NCI-H82 treated with DMSO at 0.1 percent for 48 hours (cell line): ENCODE results near the gene INAVA.
"Not testable (repeated sequence)": the region's sequence is repeated elsewhere in the genome, so short reads cannot be mapped to it uniquely, and the experiment has no call there.

Source experiments
- DNase-seq: peaks from one replicate; lab custom pipeline; 2025; ENCODE audit not compliant: unreplicated experiment; lab: John Stamatoyannopoulos, UW

The INAVA gene

GRCh38 chr1:200897259-200897658, 2.6 kb downstream of the INAVA start:
- no peak for DNase-seq

DNA sequence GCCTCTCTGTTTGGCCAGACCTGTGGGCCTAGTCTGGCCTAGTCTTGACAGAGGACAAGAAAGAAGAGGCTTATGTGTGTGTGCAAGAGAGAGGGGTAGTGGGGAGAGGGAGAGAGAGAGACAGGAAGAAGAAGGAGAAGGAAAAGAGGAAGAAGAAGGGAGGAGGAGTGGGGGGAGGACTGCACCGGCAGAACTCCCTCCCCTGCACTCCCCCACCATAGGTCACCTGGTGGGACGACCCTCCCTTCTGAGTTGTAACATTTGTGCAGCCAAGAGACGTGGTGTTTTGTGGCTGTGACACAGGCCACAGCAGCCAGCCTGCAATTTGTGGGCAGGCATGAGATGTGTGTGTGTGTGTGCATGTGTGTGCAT, 4.3 kb downstream of the INAVA start:
- DNase-seq = no peak

DNA sequence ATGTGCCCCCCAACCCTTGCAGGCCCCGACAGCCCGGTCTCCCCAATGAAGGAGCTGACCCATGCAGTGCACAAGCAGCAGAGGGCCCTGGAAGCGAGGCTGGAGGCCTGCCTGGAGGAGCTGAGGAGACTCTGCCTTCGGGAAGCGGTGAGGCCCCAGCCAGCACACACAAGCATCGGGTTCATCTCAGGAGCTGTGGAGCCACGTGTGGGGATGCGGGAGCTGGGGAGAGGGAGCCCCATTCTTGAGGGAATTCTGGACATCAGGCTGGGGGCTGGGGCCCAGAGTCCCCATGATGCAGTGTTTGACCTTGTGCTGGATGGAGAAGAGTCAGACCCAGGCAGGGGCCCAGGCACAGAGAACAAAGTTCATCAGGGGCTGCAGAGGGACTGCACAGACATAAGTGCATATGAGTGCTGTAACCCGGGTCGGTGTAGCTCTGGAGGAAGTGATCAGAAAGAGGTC, 4.8 kb downstream of the INAVA start:
- no peak for DNase-seq

- no peak for DNase-seq
Measured at GRCh38 chr1:200899954-200900867, 5.5 kb downstream of the INAVA start.

DNA sequence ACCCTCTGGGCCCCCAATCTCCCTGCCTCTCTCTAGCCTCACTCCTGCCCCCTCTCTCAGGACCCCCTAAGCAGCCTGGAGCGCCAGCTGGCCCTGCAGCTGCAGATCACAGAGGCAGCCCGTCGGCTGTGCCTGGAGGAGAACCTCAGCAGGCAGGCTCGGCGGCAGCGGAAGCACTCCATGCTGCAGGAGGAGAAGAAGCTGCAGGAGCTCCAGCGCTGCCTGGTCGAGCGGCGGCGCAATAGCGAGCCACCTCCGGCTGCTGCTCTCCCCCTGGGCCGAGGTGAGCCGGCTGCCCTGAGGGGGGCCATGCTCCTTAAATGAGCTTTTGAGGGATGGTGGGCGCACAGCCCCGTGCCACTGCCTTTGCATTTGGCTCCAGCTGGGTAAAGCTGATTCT, 6.2 kb downstream of the INAVA start:
- no peak for DNase-seq

- DNase-seq = no peak
Measured at GRCh38 chr1:200901350-200901749, 6.7 kb downstream of the INAVA start.

DNA sequence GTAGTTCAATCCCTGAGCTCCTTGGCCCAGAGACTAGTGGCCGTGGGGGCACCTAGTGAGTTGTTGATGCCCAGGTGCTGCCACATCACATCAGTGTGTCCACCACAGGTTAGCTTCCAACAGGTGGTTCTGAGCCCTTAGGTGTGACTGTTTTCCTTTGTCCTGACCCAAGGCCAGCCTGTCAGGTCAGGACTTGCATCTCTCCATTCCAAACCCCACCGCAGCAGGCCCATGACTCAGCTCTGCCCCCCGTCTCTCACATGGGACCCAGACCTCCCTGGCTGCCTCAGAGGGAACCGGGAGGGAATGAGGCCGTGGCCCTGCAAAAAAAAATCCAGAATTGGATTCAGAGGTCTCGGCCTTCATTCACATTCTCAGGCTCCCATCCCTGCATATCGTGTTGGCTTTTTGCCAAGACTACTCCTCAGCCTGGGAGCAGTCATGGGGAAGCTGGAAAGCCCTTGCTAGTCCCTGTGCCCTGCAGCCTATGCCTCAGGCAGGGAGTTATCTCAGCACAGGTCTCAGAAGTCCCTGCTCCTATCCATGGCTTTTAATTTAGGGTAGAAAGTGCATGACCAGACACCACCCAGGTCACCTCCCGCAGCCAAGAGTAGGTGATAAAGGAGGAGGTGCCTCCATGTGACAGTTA, 7.2 kb downstream of the INAVA start:
- DNase-seq = no peak

- DNase-seq = no peak
Measured at GRCh38 chr1:200903793-200904192, 9.1 kb downstream of the INAVA start.

DNA sequence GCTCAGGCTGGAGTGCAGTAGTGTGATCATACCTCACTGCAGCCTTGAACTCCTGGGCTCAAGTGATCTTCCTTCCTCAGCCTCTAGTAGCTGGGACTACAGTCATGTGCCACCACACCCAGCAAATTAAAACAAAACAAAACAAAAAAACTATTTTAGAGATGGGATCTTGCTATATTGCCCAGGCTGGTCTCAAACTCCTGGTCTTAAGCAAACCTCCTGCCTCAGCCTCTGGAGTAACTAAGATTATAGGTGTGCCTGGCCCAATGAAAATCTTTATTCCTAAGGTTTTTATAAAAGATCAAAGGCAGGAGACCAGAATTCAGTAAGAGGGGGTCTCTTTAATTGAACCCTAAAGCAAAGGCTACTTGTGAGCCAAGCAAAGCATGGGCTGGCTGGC, 10.1 kb downstream of the INAVA start:
- no peak for DNase-seq

DNA sequence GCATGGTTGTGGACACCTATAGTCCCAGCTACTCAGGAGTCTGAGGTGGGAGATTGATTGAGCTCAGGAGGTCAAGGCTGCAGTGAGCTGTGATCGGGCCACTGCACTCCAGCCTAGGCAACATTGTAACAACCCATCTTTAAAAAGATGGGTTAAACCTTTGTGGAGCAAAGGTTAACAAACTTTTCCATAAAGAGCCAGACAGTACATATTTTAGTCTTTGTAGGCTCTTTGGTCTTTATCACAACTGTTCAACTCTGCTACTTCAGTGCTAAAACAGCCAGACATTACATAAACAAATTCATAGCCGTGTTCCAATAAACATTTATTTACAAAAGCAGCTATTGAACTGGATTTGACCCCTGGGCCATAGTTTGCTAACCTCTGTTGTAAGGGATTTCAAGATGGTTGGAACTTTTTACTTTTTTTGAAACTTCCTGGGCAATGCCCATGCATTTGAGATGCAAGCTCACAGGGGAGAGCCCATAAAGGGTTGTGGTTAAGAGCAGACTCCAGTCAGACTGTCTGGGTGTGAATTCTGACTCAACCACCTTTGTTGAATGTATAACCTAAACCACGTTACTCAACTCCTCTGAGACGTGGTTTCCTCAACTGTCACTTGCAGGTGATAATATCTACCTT, 10.8 kb downstream of the INAVA start:
- DNase-seq = no peak

- DNase-seq = no peak
Measured at GRCh38 chr1:200906491-200906890, 11.8 kb downstream of the INAVA start.

DNA sequence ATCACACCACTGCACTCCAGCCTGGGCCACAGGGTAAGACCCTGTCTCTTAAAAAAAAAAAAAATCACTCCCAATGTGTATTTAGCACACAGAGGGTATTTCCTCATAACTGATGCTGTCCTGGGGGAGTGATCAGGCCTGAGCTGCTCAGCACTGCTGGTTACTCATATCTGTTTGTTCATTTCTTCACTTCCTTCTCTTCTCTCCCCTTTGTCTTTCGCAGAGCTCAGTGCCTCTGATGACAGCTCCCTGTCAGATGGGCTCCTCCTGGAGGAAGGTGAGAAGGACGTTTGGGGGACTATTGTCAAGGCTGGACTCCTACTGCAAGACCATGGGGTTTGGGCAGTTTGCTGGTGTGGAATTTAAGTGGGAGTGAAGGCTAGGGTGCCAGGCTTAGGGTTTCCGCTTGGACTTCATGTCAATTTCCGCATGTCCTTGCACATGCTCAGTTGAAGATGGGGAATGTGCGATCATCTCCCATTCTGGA, 13.0 kb downstream of the INAVA start:
- no peak for DNase-seq

- DNase-seq = no peak
Measured at GRCh38 chr1:200908191-200908868, 13.6 kb downstream of the INAVA start.

DNA sequence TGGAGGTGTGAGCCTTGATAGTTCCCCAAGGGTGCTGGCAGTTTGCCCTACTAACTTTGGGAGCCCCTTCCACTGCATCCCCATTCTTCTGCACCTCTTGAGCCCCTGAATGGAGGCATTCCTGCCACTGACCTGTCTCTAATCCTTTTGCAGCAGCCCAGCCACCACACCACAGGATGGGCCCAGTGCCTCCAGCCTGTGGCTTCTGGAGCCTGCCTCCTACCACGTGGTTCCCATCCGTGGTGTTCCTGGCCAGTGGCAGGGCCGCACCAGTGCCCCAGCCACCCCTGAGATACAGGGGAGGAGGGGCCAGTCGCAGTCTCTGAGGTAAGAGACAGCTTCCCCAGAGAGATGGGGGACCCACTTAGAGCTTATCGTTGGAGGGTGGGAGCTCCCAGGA, 14.4 kb downstream of the INAVA start:
- no peak for DNase-seq

- DNase-seq = no peak
Measured at GRCh38 chr1:200909757-200910239, 15.1 kb downstream of the INAVA start.

GRCh38 chr1:200911361-200911760, 16.7 kb downstream of the INAVA start:
- no peak for DNase-seq

DNA sequence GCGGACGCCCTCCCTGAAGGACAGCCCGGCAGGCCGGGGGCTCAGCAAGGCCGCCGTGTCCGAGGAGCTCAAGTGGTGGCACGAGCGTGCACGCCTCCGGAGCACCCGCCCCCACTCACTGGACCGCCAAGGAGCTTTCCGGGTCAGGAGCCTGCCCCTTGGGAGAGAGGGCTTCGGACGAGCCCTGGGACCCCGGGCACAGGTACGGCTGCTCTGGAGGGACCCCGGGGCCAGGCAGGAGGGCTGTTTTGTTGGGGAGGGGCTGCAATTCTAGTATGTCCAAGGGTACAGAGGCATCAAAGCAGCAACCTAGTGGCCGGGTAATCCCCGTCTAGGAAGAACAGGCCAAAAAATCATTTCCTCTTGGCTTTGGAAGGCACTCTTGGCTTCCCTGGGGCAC, 17.2 kb downstream of the INAVA start:
- DNase-seq = not testable (repeated sequence)

DNA sequence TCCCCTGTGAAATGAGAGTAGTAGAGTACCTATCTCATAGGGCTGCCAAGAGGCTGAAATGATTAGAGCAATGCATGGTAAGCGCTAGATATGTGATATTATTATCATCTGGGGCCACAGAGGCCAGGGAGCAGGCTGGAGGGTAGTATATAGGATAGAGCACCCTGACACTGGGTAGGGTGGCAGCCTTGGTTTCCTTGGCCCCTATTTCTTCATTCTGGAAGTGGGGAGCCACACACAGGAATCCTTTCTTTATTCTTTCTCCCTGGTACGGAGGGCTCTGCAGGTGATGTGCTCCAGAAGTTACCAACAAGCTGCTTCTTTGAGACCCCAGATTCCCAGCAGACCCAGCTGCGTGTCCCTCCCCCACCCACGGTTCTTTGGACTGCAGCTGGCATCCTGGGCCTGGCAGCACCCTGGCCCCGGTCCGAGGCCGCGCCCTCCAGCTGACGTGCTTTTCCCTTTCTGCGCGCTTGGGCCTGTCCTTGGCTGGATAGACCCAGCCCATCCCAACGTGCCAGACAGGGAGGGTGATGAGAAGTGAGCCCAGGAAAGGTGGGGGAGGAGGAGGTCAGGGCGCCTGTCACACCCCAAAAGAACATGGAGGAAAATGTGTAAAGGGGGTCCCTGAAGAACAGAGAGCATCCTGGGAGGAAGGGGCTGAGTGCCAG, 18.2 kb downstream of the INAVA start:
- no peak for DNase-seq

- no peak for DNase-seq
Measured at GRCh38 chr1:200916152-200916551, 21.5 kb downstream of the INAVA start.

- no peak for DNase-seq
Measured at GRCh38 chr1:200916681-200917080, 22.0 kb downstream of the INAVA start.
